ENCODE measurements around the gene L3MBTL3. TPM values are rescaled to one million over a fixed set of nuclear protein-coding genes. Genes with fewer than 3 reads are reported as not detected.

Gene L3MBTL3
- total and polyA plus RNA-seq, 10 of the 15 experiments (the other 5 are each of a cell fraction or from before 2014, with no cell fraction given): 0.71 to 9.4 (median 6.2) TPM

DNA sequence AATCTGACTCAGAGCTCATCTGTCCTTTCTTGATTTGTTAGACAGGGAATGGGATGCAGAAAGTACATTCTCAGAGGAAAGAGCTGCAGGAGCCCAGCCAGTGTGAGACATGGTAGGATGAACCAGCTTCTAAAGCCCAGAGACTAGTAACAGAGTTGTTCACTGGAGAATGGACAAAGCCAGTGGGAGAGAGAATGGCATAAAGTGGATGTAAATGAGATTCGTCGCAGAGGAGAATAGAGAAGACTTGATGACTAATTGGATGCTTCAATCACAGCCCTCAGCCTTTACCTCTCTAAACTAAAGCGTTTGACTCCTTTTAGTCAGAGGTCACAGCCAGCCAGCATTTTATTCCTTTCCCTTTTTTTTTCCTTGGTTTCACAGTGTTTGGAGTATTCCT is 25.5 kb upstream of the L3MBTL3 start (continued):
- TF ChIP-seq, protein P1, sequence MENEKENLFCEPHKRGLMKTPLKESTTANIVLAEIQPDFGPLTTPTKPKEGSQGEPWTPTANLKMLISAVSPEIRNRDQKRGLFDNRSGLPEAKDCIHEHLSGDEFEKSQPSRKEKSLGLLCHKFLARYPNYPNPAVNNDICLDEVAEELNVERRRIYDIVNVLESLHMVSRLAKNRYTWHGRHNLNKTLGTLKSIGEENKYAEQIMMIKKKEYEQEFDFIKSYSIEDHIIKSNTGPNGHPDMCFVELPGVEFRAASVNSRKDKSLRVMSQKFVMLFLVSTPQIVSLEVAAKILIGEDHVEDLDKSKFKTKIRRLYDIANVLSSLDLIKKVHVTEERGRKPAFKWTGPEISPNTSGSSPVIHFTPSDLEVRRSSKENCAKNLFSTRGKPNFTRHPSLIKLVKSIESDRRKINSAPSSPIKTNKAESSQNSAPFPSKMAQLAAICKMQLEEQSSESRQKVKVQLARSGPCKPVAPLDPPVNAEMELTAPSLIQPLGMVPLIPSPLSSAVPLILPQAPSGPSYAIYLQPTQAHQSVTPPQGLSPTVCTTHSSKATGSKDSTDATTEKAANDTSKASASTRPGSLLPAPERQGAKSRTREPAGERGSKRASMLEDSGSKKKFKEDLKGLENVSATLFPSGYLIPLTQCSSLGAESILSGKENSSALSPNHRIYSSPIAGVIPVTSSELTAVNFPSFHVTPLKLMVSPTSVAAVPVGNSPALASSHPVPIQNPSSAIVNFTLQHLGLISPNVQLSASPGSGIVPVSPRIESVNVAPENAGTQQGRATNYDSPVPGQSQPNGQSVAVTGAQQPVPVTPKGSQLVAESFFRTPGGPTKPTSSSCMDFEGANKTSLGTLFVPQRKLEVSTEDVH (IDR thresholded peaks at IDR 0.05; ENCODE audit: low read depth, partially characterized antibody): no peak
- no peak for TF ChIP-seq MTA3 (IDR thresholded peaks at IDR 0.05; ENCODE audit: borderline replicate concordance, low read length)
- TF ChIP-seq NR2C2 (IDR thresholded peaks at IDR 0.05; ENCODE audit: borderline replicate concordance, control insufficient read depth, insufficient read length, low read depth): no peak
- TF ChIP-seq, protein P2, sequence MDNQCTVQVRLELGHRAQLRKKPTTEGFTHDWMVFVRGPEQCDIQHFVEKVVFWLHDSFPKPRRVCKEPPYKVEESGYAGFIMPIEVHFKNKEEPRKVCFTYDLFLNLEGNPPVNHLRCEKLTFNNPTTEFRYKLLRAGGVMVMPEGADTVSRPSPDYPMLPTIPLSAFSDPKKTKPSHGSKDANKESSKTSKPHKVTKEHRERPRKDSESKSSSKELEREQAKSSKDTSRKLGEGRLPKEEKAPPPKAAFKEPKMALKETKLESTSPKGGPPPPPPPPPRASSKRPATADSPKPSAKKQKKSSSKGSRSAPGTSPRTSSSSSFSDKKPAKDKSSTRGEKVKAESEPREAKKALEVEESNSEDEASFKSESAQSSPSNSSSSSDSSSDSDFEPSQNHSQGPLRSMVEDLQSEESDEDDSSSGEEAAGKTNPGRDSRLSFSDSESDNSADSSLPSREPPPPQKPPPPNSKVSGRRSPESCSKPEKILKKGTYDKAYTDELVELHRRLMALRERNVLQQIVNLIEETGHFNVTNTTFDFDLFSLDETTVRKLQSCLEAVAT (IDR thresholded peaks at IDR 0.05): no peak
- TF ChIP-seq, protein P3, sequence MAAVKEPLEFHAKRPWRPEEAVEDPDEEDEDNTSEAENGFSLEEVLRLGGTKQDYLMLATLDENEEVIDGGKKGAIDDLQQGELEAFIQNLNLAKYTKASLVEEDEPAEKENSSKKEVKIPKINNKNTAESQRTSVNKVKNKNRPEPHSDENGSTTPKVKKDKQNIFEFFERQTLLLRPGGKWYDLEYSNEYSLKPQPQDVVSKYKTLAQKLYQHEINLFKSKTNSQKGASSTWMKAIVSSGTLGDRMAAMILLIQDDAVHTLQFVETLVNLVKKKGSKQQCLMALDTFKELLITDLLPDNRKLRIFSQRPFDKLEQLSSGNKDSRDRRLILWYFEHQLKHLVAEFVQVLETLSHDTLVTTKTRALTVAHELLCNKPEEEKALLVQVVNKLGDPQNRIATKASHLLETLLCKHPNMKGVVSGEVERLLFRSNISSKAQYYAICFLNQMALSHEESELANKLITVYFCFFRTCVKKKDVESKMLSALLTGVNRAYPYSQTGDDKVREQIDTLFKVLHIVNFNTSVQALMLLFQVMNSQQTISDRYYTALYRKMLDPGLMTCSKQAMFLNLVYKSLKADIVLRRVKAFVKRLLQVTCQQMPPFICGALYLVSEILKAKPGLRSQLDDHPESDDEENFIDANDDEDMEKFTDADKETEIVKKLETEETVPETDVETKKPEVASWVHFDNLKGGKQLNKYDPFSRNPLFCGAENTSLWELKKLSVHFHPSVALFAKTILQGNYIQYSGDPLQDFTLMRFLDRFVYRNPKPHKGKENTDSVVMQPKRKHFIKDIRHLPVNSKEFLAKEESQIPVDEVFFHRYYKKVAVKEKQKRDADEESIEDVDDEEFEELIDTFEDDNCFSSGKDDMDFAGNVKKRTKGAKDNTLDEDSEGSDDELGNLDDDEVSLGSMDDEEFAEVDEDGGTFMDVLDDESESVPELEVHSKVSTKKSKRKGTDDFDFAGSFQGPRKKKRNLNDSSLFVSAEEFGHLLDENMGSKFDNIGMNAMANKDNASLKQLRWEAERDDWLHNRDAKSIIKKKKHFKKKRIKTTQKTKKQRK (IDR thresholded peaks at IDR 0.05; ENCODE audit: low read depth, low read length): no peak
- no peak for TF ChIP-seq SRF (IDR thresholded peaks at IDR 0.05; ENCODE audit: low read depth in 2 of 2, low read length in 2 of 2)
